GM18520 (cell line): ENCODE results near the gene CCDC175.

Source experiments
- ATAC-seq: cut with Tn5 transposase; IDR thresholded peaks from one replicate; pipeline ENCODE4 v1.9.1; 2021; ENCODE audit not compliant: unreplicated experiment

CCDC175 gene

DNA sequence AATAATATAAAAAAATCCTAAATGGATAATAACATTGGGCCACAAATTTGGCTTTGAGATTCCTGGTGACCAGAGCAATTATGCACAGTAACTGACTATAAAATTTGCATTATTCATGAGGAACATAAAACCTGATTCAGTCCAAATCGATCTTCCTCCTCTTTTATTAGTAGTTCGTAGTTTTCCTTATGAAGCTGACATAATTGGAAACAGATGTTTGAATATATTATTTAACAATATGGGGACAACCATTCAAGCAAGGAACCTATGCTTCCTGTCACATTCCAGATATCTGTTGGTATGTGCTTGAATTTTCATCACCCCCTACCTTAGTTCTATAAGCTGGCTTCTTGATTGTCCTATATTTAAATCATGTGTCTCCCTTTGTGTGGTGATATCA, 34.9 kb downstream of the CCDC175 start:
- no peak for ATAC-seq

DNA sequence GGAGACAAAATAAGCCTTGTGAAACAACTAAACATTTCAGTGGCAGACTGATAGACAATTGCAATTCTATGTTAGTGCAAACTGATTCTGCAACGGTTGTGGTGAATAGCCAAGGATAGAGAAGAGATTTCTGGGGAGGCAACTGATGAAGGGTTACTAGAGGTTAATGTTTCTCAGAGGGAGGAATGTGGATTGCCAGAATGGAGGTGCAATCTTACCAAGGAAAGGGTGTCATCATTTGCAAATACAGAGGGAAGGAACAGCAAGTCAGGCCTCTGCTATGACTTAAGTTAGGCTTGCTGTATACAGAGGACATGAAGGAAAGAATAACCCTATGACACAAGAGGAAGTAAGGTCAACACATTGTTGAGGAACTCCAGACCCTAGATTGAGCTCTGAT, 35.8 kb downstream of the CCDC175 start:
- no peak for ATAC-seq

DNA sequence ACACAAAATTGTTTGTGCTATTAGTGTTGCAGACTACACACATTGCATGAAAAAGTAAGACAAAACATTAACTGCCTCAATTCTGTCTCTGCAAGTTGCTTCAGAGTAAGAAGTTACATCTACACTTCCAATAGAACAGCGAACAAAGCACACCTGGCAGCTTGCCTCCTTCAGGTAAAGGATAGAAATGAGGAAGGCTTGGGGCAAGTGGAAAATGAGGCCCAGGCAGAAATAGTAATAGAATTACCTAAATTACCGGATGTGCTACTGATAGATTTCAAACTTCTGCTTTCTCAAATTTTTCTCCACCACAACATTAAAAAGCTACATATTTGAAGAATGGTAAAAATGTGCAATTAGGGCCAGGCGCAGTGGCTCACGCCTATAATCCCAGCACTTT, 37.7 kb downstream of the CCDC175 start:
- ATAC-seq = no peak

DNA sequence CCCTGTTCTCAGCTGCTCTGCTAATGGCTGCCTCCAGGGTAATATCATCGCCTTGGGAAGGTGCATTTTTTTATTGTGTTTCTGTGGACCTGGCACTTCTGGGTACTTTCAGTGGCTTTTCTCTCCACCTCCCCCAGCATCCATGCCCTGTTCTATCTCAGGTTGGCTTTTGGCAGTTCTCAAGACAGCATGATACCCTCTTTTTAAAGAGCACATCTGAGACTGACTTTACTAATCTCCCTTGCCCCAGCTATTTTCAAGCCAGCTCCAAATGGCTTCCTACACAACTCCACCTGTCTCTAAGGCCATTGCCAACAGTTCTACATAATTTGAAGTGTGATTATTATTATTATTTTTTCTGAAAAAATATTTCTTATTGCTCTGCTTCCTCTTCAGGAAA, 39.1 kb downstream of the CCDC175 start:
- ATAC-seq = no peak

DNA sequence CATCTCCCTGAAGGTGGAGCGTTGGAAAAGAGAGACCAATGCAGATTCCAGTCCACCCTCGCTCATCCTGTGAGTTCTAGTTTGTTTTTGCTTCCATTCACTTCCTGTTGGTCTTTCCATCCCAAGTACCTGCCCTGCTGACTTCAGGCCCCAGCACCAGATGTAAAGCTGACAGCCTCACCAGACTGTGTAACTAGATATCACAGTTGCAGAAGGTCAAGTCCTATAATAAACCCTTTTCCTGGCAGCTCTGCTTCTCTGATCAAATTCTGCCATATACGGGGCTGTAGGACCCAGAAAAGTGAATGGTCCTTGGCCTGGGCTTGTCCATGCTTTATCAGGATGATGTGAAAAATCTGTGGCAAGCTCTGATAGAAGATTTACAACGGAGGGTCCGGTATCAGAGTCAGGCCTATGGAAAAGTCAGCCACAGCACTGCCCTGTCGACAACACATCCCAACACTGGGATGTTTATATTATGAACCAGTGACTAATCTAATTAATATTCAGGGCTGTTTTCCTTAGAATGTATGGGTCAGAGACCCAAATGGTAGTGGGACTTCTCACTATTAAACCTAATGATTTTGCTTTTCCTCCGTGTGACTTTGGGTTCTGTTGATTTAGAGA, 42.1 kb downstream of the CCDC175 start:
- no peak for ATAC-seq

DNA sequence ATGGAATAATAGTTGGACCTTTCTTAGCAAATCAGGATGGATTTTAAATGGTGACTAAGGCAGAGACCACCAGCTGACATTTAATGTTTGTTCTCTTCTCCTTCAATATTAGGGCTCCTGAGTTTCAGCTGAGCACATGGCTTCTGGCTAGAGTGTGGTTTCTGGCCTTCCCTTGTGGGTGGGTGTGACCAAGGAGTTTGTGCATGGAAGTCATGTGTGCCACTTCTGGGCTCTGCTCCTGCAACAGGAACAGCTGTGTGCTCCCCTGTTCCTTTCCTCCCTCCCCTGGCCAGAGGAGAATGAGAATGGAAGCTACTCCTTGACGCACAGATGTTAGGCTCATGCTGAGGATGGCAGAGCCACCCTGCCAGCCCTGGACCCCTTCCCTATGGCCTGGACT, 44.2 kb downstream of the CCDC175 start:
- ATAC-seq = no peak

DNA sequence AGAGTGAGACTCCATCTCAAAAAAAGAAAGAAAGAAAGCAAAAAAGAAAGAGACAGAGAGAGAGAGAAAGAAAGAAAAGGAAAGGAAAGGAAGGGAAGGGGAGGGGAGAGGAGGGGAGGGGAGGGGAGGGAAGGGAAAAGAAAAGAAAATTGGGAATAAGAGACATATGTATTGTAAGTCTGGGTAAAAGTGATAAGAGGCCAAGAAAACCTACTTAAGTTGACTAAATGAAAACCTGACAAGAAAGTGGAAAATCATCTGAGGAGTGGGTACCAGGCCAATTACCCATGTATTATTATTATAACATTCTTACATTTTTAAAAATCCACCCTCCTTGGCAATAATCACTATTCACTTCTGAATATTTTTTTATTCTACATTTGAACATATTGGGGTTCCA, 46.3 kb downstream of the CCDC175 start:
- ATAC-seq = no peak

DNA sequence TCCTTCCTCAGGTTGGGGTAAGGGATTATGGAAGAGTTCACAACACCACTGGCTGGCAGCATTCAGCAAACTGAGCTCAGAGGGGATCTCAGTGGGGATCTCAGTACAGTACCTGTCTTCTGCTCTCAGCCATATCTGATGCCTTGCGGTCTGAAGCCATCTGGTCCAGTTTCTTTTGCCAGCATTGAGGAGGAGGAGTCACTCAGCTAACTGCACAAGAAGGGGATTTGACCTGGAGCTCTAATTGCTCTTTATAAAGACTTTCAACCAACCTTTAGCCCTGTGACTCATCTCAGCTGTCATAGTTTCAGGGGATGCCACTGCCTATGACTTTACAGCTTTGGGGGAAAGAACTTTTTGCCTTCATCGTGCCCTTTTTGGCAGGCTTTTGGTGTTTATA, 47.4 kb downstream of the CCDC175 start:
- ATAC-seq = no peak

DNA sequence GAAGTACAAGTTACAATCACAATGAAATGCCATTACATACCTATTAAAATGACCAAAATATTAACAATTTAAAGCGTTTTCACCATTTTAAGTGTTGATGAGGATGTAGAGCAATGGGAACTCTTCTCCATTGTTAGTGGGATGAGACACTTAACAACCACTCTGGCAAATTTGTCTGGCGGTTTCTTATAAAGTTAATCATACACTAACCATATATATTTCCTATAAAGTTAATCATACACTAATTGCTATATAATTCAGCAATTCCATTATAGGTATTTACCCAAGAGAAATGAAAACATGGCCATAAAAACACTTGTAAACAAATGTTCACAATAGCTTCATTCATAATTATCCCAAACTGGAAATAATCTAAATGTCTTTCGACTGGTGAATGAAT, 56.4 kb downstream of the CCDC175 start:
- no peak for ATAC-seq

DNA sequence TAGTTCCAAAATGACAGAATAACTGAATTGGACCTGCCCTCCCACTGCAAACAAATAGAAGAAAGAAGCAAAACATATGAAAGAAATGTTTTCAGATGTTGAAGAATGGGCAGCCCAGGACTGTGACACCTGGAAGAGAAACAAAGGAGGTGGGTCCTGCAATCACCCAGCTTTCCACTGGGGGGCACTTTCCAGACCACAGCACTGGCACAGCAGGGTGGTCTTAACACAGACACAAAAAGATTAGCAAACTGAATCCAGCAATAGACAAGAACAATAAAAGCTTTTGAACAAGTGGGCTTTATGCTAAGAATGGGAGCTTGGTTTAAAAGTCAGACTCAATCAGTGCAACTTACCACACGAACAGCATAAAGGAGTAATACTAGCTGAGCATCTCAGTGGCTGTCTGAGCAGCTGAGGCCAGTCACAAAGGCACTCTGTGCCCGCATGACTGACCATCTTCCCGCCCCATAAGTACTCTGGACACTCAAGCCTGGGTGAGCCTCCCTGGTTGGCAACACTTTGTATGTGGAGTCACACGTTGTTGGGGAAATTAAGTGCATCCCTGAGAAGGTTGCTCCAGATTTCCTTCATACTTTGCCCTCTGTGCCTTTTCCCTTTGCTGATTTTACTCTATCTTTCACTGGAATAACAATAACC, 64.6 kb downstream of the CCDC175 start:
- no peak for ATAC-seq

DNA sequence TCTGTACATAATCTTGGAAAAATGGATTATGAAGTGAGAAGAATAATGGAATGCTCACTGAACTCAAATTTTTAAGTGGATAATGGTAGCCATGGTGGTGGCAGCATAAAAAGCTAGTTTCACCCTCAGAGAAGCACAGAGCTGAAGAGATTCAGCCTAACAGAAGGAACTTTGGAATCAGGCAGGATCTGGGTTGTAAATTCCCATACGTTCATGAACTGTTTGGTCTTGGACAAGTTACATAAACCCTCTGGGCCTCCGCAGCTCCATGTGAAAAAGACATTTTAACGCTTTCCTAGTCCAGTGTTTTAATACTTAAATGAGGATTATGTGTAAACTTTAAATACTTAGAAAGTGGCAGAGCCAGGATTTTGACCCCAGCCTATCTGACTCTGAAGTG, 65.6 kb downstream of the CCDC175 start:
- ATAC-seq = no peak

DNA sequence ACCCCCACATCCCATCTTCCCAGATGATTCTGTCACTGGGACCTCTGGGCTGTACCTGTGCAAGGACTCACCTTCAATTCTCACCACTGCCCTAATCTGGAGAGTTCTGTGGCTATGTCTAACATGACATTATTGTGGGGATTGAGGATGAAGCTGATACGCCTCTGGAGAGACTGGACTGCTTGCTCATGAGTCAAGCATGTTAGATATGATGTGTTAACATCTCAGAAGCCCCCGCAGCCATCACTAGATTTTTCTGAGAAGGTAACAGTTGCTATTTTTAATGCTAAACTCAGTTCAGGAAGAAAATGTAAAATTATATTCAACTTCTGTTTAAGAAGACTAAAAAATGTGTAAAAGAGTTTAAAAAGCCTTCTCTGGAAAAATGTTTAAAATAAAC, 66.6 kb downstream of the CCDC175 start:
- ATAC-seq = no peak

DNA sequence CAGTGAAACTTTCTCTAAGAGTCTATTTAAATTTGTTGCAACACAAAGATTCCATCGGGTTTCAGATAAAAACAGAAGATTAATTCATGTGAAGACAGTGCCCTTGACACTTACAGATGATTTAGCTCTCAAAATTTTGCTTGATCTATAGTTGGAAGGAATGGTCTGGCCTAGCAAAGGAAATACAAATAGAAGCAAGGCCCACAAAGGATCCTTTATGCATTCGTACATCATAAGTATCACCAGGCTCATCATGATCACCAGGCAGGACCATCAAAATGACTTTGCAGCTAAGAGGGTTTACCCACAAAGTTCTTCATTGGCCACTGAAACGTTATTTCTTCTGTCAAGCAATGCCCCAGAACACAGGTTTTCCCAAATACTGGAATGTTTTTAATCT, 67.5 kb downstream of the CCDC175 start:
- no peak for ATAC-seq

DNA sequence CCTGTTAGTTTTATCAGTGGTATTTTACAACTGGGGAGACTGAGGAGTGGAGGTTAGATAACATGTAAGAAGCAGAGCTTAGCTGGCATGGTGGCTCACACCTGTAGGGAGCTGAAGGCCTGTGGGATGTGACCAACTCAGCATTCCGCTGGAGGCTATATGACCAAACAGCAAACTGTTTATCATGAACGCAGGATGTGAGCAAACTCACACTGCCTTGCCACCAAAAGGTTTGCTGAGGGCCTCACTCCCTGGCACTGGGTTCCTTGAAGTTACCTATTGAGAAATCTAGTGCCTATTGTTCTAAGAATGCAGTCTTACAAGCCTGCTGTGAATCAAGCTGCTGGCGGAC, 68.9 kb downstream of the CCDC175 start:
- ATAC-seq = no peak

DNA sequence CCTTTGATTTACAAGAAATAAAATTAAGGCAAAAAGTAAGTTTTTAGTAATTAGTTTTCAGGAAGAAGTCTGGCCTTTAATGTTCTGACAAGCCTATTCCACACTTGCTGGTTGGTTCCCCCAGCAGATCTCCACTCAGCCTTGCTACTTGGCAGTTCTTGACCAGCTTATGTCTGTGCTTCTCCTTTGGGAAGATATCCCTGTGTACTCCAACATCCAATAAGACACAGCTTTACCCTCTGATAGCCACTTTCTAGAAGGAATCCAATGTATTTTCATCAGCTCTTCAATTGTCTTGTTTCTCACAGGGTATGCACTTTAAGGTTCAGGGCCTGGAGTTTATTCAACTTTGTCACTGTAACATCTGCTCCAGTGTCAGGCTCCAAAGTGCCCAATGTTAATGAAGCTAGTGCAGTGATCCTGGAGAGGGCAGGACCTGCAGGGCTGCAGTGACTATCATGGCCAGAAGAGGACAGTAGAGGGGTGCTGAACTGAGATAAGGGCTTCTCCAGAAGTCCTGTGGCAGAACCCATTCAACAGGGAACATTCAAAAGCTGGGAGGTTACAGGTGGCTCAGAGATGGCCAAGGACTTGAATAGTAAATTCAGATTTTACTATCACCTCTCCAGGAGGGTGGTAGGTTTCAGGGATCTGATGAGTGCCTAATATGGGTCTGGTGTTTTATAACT, 69.4 kb downstream of the CCDC175 start:
- peak; percentile 55 for ATAC-seq

DNA sequence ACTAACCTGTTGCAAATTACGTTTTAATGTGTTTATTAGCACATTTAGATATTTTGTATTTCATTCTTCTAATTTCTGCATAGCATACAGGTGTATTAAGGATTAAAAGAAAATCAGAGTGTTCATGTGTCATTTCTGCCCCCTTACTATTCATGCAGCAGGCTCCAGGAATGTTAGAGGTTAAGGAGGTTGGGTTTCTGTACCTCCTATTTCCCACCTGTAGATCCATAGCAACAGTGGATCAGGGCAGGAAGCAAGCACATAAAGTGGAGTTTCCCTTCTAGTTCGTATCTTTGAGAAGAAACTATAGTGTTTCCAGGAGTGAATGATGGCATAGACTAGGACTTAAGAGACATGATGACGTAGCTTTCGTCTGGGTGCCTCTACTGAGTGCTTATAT, 73.4 kb downstream of the CCDC175 start:
- ATAC-seq = no peak

DNA sequence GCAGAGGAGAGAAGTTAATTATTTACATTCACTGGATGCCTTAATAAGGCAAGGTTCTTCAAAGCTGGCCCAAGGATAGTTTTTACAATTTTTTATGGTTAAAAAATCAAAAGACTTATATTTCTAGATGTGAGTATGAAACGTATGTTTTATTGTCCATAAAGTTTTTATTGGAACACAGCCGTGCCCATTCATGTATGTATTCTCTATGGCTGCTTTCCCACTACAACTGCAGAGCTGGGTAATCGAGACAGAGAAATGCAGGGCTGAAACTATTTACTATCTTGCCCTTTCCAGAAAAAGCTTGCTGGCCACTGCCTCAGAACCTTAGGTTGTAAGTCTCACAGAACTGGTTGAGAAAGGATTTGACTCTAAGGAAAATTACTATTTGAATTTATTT, 75.9 kb downstream of the CCDC175 start:
- no peak for ATAC-seq

DNA sequence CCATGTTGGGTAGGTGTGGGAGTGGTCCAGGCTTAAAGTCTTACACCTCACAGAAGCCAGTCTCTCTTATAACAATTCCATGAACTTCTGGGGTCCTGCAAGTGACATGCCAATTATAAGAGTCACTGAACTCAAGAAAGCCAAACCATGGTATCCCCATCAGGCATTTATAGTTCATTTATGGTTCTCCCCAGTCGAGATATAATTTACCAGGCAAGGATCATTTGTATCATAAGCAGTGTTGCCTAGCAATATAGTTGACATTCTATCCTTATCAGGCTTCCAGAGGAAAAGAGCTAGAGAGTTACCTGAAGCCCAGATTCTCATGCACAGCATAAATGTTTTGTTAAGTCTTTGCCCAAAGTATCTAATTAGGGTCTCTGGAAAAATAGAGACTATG, 84.2 kb downstream of the CCDC175 start:
- ATAC-seq = no peak

DNA sequence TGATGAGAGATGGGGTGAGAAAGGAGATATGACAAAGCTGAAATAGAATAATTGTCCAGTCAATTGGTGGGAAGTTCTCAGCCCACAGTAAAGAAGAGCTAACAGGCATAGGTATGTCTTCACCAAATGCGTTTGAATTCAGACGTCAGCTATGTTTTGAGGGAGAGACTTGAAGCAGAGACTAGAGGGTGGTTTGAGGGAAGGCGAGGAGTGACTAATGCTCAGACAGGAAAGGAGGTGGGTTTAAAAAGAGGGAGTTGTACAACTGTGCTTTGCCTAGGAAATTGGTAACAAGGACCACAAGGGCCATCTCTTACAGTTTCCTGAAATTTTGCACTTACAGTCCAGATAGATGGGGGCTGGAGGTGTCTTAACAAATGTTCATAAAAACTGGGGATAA, 85.9 kb downstream of the CCDC175 start:
- ATAC-seq = no peak

DNA sequence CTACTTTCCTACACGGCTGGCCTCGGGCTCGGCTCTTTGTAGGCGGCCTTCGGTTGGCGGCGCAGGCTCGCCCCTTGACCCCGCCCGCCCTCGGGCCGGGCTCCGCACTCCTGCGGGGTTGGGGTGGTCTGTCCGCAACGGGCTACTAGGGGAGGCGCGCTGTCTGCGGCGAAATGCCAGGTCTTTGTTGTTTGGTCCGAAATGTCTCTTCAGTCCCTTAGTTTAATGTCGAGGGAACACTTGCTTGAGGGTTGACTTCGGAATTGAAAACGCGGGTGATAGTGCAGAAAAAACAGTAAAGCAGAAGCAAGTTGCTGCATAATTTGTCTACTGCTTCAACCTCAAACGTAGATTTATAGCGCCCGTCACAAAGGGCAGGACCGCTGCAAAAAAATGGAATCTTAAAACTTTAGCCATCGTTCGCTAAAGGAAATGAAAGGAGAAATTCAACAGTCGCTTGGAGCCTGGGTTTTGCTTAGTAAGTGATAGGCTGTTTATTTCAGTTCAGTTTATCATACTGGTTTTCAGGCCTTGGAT, 91.9 kb downstream of the CCDC175 start:
- ATAC-seq = peak; percentile 28

DNA sequence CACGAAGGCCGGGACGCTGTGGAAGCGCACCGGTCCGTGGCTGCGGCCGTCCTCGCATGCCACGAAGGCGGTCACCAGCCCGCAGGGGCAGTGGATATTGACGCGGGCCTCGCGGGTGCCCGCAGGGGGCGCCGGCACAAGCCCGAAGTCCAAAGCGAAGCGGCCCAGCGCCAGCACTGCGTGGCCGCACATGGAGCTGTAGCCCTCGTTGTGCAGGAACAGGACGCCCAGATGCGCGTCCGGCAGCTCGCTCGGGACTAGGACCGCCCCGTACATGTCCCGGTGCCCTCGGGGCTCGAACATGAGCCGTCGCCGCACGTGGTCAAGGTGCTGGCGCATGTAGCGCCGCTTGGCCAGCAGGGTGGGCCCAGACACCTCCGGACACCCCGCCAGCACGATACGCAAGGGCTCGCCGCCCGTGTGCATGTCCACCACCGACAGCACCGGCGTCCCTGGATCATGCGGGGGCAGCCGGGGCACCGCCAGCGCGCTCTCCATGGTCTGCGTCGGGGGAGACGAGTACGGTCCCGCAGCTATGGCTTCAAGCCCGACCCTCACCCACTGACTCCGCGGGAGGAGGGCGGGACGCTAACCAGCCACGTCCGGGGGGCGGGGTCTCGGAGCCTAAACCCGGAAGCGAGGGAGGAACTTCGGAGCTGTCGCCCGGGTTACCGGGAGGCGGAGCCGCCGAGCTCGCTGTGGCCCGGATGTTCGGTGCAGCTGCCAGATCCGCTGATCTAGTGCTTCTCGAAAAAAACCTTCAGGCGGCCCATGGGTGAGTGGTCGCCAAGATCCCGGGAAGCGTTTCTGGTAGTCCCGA, 92.6 kb downstream of the CCDC175 start, which contains the start of the genes JKAMP and L3HYPDH:
JKAMP (plus strand) TSS at position 699 of the 820 bp plus-strand sequence; CDS start at position 772, 73 bp downstream.
L3HYPDH (minus strand) TSS at position 590 of the 820 bp plus-strand sequence; CDS start at position 498, 92 bp downstream.
- peak; percentile 62 for ATAC-seq
